HEK293T (cell line): Measurements from ENCODE around the gene EVPLL.
"Not testable (repeated sequence)": the region's sequence is repeated elsewhere in the genome, so short reads cannot be mapped to it uniquely, and the experiment has no call there.

Experiments used
- CTCF ChIA-PET: fragments of 350-600 bp; formaldehyde crosslinking; extraction: SDS; loops from one replicate; lab custom pipeline; 2021; ENCODE audit warnings: antibody characterized with exemption, inconsistent platforms; lab: Yijun Ruan, JAX
- POLR2A ChIA-PET: fragments of 350-600 bp; formaldehyde crosslinking; extraction: SDS; loops from one replicate; lab custom pipeline; 2020; ENCODE audit warnings: antibody characterized with exemption, inconsistent platforms; lab: Yijun Ruan, JAX
- DNase-seq: peaks from one replicate; pipeline ENCODE4 v3.0.0; 2012; ENCODE audit warnings: mixed read lengths; ENCODE audit errors: extremely low spot score
- ARNT ChIP-seq: fragments of 450-650 bp; IDR thresholded peaks from 2 replicates; pipeline ENCODE4 v1.6.1; 2017; ENCODE audit warnings: mild to moderate bottlenecking
- BHLHE40 ChIP-seq: fragments of 450-650 bp; IDR thresholded peaks from 2 replicates; pipeline ENCODE4 v1.6.1; 2016; ENCODE audit warnings: mild to moderate bottlenecking, moderate library complexity, borderline replicate concordance
- CTBP1 ChIP-seq: fragments of 450-650 bp; IDR thresholded peaks from 2 replicates; pipeline ENCODE4 v1.6.1; 2016; ENCODE audit warnings: borderline replicate concordance
- ELF4 ChIP-seq: fragments of 450-650 bp; IDR thresholded peaks from 2 replicates; pipeline ENCODE4 v1.6.1; 2017; ENCODE audit warnings: antibody characterized with exemption
- FOXA1 ChIP-seq: fragments of 450-650 bp; IDR thresholded peaks from 2 replicates; pipeline ENCODE4 v1.6.1; 2016; ENCODE audit warnings: mild to moderate bottlenecking
- FOXK2 ChIP-seq: fragments of 450-650 bp; IDR thresholded peaks from 2 replicates; pipeline ENCODE4 v1.6.1; 2016; ENCODE audit warnings: mild to moderate bottlenecking
- FOXM1 ChIP-seq: fragments of 450-650 bp; IDR thresholded peaks from 2 replicates; pipeline ENCODE4 v1.6.1; 2017; ENCODE audit warnings: mild to moderate bottlenecking, borderline replicate concordance
- HDGF ChIP-seq: fragments of 450-650 bp; IDR thresholded peaks from 2 replicates; pipeline ENCODE4 v1.6.1; 2017; ENCODE audit warnings: antibody characterized with exemption, borderline replicate concordance
- L3MBTL2 ChIP-seq: fragments of 450-650 bp; conservative IDR thresholded peaks from 2 replicates; pipeline ENCODE4 v1.6.1; 2016; ENCODE audit warnings: mild to moderate bottlenecking
- LEF1 ChIP-seq: fragments of 450-650 bp; IDR thresholded peaks from 2 replicates; pipeline ENCODE4 v1.6.1; 2017; ENCODE audit warnings: mild to moderate bottlenecking, borderline replicate concordance
- NFRKB ChIP-seq: fragments of 450-650 bp; IDR thresholded peaks from 2 replicates; pipeline ENCODE4 v1.6.1; 2016; ENCODE audit warnings: mild to moderate bottlenecking, moderate library complexity
- SP1 ChIP-seq: fragments of 450-650 bp; IDR thresholded peaks from 2 replicates; pipeline ENCODE4 v1.6.1; 2017
- SUZ12 ChIP-seq: fragments of 450-650 bp; IDR thresholded peaks from 2 replicates; pipeline ENCODE4 v1.6.1; 2016; ENCODE audit warnings: mild to moderate bottlenecking
- TARDBP ChIP-seq: fragments of 450-650 bp; IDR thresholded peaks from 2 replicates; pipeline ENCODE4 v1.6.1; 2016
- ZNF384 ChIP-seq: fragments of 450-650 bp; IDR thresholded peaks from 2 replicates; pipeline ENCODE4 v1.6.1; 2016
- TF ChIP-seq, protein P1 (sequence below): fragments of 450-650 bp; IDR thresholded peaks from 2 replicates; pipeline ENCODE4 v1.6.1; 2016

Gene EVPLL

DNA sequence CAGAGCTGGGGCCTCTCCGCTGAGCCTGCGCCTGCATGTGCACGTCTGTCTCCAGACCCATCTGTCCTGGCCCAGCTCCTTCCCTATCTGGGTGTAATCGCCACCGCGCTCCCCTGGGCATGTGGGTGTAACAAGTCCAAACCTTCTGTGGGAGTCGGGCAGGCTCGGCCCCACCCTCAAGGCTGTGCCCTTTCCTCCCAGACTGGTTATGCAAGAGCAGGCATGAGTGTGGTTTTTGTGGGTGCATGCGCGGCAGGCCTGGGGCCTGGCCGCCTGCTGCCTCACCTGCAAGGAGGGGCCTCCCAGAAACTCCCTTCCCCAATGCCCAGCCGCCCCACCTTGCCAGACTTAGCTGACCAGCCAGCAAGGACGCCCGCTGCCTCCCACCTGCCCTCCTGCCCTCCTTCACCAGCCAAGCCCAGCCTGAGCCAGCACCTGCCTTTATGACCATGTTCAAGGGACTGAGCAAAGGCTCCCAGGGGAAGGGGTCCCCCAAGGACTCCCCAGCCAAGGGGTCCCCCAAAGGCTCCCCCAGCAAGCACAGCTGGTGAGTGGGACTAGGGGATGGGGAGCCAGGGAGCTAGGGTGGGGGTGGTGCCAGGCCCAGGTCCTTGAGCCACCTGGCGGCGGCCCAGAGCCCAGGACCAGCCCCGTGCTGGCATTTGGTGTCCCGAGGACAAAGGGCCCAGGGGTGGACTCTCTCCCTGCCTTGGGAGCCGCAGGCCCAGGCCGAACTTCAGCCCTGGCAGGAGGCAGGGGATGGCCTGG, at the start of gene EVPLL:
TSS of gene EVPLL (plus strand) at position 342 of the 768 bp plus-strand sequence. CDS start 3,160 bp downstream, outside the sequence.
- POLR2A ChIA-PET: no interaction called here
- TF ChIP-seq FOXA1 (no peak), FOXK2 (no peak), CTBP1 (no peak), L3MBTL2 (no peak), LEF1 (no peak), FOXM1 (no peak), ZNF384 (no peak), BHLHE40 (no peak), TARDBP (no peak), SP1 (no peak), HDGF (no peak), ARNT (no peak), SUZ12 (no peak), NFRKB (no peak)
- TF ChIP-seq, protein P1, sequence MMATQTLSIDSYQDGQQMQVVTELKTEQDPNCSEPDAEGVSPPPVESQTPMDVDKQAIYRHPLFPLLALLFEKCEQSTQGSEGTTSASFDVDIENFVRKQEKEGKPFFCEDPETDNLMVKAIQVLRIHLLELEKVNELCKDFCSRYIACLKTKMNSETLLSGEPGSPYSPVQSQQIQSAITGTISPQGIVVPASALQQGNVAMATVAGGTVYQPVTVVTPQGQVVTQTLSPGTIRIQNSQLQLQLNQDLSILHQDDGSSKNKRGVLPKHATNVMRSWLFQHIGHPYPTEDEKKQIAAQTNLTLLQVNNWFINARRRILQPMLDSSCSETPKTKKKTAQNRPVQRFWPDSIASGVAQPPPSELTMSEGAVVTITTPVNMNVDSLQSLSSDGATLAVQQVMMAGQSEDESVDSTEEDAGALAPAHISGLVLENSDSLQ: no peak
- DNase-seq: no peak
- CTCF ChIA-PET: no interaction called here

DNA sequence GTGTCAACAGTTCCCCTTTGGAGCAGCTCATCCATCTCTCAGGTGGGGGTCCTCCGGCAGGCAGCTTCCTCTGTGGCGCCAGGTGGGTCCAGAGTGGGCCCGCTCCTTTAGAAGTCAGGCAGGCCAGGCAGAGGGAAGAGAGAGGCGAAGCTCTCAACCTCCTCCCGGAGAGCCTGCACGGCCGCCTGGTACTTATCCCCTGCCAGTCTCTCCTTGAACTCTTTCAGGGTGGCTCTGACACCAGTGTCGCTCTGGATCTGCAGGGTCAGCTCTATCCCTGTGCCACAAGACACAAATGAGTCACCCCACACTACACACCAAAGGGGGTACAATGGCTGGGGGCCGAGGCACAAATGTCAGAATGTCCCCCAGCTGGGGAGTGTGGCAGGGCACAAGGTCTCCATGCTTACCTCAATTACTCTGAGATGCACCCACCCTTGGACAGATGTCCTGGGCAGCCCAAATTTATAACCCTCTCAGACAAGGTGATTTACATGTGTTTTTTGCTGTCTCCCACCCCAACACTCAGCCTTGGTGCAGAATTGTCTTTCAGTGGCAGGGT, 48.9 kb upstream of the EVPLL start:
- DNase-seq: no peak
- ChIA-PET POLR2A (interaction anchor here (1.3 kb wide), 1 partner anchor 8 kb away, joined by 3 read pairs; no protein-coding TSS in a partner anchor), CTCF (no interaction called here)
- no peak for TF ChIP-seq FOXM1

DNA sequence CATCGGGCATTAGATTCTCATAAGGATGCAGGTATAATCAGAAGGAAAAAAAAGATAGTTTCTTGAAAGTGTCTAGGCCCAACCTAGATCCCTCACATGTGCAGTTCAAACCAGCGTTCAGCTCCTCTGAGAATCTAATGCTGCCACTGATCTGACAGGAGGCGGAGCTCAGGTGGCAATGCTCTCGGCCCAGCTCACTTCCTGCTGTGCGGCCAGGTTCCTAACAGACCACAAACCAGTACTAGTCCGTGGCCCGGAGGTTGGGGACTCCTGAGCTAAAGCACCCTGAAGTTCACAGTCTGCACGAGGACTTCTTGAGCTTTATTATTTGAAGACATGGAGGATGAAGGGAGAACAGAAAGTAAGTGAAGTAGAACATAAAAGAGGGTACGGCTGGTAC, 45.7 kb upstream of the EVPLL start:
- ChIA-PET POLR2A (interaction anchor here (1.2 to 2.6 kb wide), 2 partner anchors 17 to 31 kb away, joined by 3 to 7 read pairs; partner anchors contain the start of genes SHMT1, SMCR8 and TOP3A), CTCF (no interaction called here)
- TF ChIP-seq FOXA1 (no peak), SUZ12 (no peak), FOXM1 (no peak), L3MBTL2 (no peak), SP1 (no peak), FOXK2 (no peak), ARNT (no peak)
- TF ChIP-seq, protein P1: no peak
- no peak for DNase-seq

DNA sequence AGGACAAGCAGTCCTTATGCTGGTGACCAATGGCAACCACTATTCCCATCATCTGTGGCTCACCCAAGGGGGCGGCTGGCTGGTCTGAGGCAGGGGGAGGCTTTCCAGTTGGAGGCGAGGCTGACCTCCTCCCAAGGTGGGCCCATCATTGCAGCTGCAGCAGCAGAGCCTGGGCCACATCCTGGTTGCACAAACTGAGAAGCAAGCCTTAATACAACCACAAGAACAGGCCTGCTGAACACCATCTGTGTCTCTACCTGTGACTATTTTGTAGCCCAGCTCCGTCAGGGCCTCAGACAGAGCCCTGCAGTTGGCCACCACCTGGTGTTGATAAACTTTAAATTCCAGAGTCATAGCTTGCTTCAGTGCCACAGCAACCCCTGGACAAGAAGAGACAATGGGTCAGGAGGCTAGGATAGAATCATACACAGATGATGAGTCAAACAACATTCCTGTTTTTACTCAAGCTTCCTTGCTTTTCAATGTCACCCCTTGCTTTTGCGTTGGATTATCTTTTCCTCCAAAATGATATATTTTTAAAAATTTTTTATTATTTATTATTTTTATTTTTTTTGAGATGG, 44.6 kb upstream of the EVPLL start:
- CTCF ChIA-PET: interaction anchor here (1.0 kb wide), 1 partner anchor 28 kb away, joined by 3 read pairs; no protein-coding TSS in a partner anchor
- TF ChIP-seq CTBP1 (no peak), SP1 (no peak), NFRKB (no peak), ZNF384 (no peak), FOXM1 (no peak), BHLHE40 (no peak), LEF1 (no peak), ARNT (no peak), L3MBTL2 (no peak), FOXA1 (no peak), SUZ12 (no peak), ELF4 (no peak), TARDBP (no peak), FOXK2 (no peak)
- TF ChIP-seq, protein P1: no peak
- DNase-seq: no peak
- POLR2A ChIA-PET: interaction anchor here (1.5 to 2.6 kb wide), 2 partner anchors 13 to 30 kb away, joined by 5 to 7 read pairs; partner anchors contain the start of gene SHMT1

DNA sequence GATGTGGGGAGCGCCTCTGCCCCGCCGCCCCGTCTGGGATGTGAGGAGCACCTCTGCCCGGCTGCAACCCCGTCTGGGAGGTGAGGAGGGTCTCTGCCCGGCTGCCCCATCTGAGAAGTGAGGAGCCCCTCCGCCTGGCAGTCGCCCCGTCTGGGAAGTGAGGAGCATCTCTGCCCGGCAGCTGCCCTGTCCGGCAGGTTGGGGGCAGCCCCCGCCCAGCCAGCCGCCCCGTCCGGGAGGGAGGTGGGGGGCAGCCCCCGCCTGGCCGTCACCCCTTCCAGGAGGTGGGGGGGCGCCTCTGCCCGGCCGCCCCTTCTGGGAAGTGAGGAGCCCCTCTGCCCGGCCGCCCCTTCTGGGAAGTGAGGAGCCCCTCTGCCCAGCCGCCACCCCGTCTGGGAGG, 39.4 kb upstream of the EVPLL start:
- DNase-seq, POLR2A ChIA-PET, CTCF ChIA-PET: not testable (repeated sequence)

DNA sequence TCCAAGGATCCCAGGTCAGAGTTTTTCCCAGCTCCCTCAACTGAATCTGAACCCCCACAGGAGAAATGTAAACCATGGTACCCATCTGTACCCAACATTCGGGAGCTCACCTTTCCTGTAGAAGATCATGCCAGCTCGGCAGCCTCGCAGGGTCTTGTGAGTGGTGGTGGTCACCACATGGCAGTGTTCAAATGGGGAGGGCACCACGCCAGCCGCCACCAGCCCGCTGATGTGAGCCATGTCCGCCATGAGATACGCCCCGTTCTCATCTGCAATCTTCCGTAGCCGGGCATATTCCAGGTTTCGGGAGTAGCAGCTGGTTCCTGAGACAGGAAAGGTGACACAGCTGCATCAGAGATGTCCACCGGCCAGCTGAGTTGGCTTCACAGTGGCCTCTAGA, 37.6 kb upstream of the EVPLL start:
- ChIA-PET POLR2A (no interaction called here), CTCF (no interaction called here)
- TF ChIP-seq ELF4 (no peak), FOXM1 (no peak), L3MBTL2 (no peak), SP1 (no peak), FOXA1 (no peak), SUZ12 (no peak), HDGF (no peak), BHLHE40 (no peak), FOXK2 (no peak), LEF1 (no peak), TARDBP (no peak), ZNF384 (no peak), NFRKB (no peak)

More for the DNA sequence above, 37.6 kb upstream of the EVPLL start:
- DNase-seq: no peak
